RWPE2 (cell line): Measurements from ENCODE around the gene SYCP2L.

Experiments
- ATAC-seq: fragments of 200-7000 bp; cut with Tn5 transposase; 3 replicates; pipeline ENCODE4 v1.9.1; 2021; ENCODE audit warnings: low read depth
- DNase-seq: peaks from one replicate; pipeline ENCODE4 v3.0.0-alpha.2; 2020; ENCODE audit warnings: low spot score
- H3K27ac ChIP-seq: fragments of 450-650 bp; 2 replicates; pipeline ENCODE4 v1.5.1; 2017; ENCODE audit warnings: mild to moderate bottlenecking; ENCODE audit not compliant: poor library complexity, severe bottlenecking
- H3K27me3 ChIP-seq: fragments of 250-450 bp; sonication (Bioruptor Pico); 2 replicates; pipeline ENCODE4 v1.5.1; 2021; ENCODE audit warnings: mild to moderate bottlenecking, moderate library complexity; ENCODE audit not compliant: insufficient read depth, poor library complexity, severe bottlenecking
- H3K36me3 ChIP-seq: fragments of 250-450 bp; sonication (Bioruptor Pico); 2 replicates; pipeline ENCODE4 v1.5.1; 2020; ENCODE audit warnings: low read depth, mild to moderate bottlenecking, moderate library complexity
- H3K4me1 ChIP-seq: fragments of 250-450 bp; sonication (Bioruptor Pico); 2 replicates; pipeline ENCODE4 v1.5.1; 2021; ENCODE audit warnings: mild to moderate bottlenecking, moderate library complexity; ENCODE audit not compliant: insufficient read depth, poor library complexity, severe bottlenecking
- H3K4me3 ChIP-seq: fragments of 250-450 bp; sonication (Bioruptor Pico); 2 replicates; pipeline ENCODE4 v1.5.1; 2021; ENCODE audit warnings: mild to moderate bottlenecking, moderate library complexity; ENCODE audit not compliant: severe bottlenecking
- H3K9me3 ChIP-seq: fragments of 250-450 bp; sonication (Bioruptor Pico); 2 replicates; pipeline ENCODE4 v1.5.1; 2021; ENCODE audit warnings: mild to moderate bottlenecking, moderate library complexity; ENCODE audit not compliant: severe bottlenecking
- CTCF ChIP-seq: fragments of 450-650 bp; IDR thresholded peaks from one replicate; pipeline ENCODE4 v1.5.1; 2017; ENCODE audit warnings: mild to moderate bottlenecking, moderate library complexity; ENCODE audit not compliant: poor library complexity, severe bottlenecking

Gene SYCP2L

DNA sequence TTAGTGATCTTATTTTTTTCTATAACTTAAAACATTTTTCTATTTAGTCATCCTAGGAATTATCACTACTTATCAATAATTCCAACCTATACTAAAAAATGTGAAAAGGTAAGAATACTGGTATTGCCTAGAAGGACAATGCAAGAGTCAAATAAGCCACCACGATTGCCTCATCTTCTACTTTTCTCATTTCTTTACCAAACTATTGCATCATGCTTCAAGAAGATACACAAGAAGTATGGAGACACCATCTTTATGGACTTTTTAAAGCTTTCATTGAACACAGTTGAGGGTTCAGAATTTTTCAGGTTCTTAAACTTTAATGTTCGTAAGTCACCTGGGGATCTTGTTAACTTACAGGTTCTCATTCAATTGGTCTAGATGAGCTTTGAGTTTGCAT is 131.4 kb downstream of the SYCP2L start:
- ATAC-seq, result no peak
- no peak overlapping the region for H3K27ac ChIP-seq
- no peaks in the 10 kb centered on the region for H3K36me3 ChIP-seq
- TF ChIP-seq CTCF, result no peak
- no peaks in the 10 kb centered on the region for H3K9me3 ChIP-seq
- no peak overlapping the region for H3K4me3 ChIP-seq
- no peak for DNase-seq
- H3K4me1 ChIP-seq, result no peaks in the 10 kb centered on the region
- no peaks in the 10 kb centered on the region for H3K27me3 ChIP-seq

- H3K4me1 ChIP-seq, result no peaks in the 10 kb centered on the region
- H3K27ac ChIP-seq, result no peak overlapping the region
- no peaks in the 10 kb centered on the region for H3K27me3 ChIP-seq
- no peak for TF ChIP-seq CTCF
- no peak for ATAC-seq
- H3K9me3 ChIP-seq, result no peaks in the 10 kb centered on the region
- no peaks in the 10 kb centered on the region for H3K36me3 ChIP-seq
- DNase-seq, result no peak
- no peak overlapping the region for H3K4me3 ChIP-seq
Measured at GRCh38 chr6:11021003-11021402, 134.2 kb downstream of the SYCP2L start.

DNA sequence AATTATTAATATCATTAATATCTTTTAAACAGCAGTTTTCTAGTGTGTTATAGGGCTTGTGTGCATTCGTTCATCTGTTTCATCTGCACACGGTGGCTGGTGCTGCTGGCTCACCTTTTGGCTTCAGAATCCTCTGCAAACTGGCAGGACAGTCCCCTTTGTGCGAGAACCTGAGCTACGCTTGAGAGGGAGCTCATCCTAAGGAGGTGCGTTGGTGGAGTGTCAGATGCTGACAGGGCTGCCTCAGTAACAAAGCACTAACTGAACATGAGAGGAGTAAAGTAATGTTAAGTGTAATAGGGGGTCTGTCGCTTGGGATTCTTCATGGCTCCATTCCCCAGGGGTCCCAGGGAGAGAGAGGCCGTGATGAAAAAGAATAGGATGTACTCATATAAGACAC is 134.9 kb downstream of the SYCP2L start:
- H3K36me3 ChIP-seq, result no peaks in the 10 kb centered on the region
- H3K27me3 ChIP-seq, result no peaks in the 10 kb centered on the region
- no peak overlapping the region for H3K4me3 ChIP-seq
- H3K27ac ChIP-seq, result no peak overlapping the region
- no peaks in the 10 kb centered on the region for H3K4me1 ChIP-seq
- TF ChIP-seq CTCF, result no peak
- no peak for ATAC-seq
- no peaks in the 10 kb centered on the region for H3K9me3 ChIP-seq
- DNase-seq, result no peak

DNA sequence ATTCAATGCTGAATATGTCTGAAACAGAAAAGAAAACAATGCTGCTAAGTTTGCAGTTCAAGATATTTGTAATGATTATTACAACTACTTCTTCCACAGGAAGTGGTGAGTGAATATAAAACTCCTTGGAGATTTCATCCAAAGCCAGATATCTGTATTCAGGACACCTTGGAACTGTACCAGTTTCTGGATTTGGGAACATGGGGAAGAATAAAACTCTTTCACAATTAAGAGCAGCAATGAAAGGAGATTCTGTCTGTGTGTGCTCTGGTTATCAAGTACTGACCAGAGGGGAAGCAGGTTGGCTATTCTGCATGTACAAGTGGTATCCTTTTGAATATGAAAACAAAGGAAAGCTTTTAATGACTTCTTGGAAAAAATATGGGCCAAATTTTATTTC is 136.2 kb downstream of the SYCP2L start:
- no peak for TF ChIP-seq CTCF
- no peak for ATAC-seq
- H3K27me3 ChIP-seq, result no peaks in the 10 kb centered on the region

More for the DNA sequence above, 136.2 kb downstream of the SYCP2L start:
- Histone ChIP-seq H3K27ac (no peak overlapping the region), H3K4me3 (no peak overlapping the region), H3K4me1 (no peaks in the 10 kb centered on the region), H3K9me3 (no peaks in the 10 kb centered on the region), H3K36me3 (no peaks in the 10 kb centered on the region)
- DNase-seq, result no peak
